HEK293 (cell line): ENCODE measurements around the gene PIK3CA.

Experiments
- CTCF ChIA-PET: fragments of 350-600 bp; formaldehyde crosslinking; extraction: SDS; loops from one replicate; lab custom pipeline; 2021; ENCODE audit warnings: antibody characterized with exemption; lab: Yijun Ruan, JAX
- POLR2A ChIA-PET: fragments of 300-600 bp; formaldehyde crosslinking; extraction: SDS; loops from one replicate; lab custom pipeline; 2020; ENCODE audit warnings: antibody characterized with exemption, inconsistent platforms; lab: Yijun Ruan, JAX
- H3K27ac ChIP-seq: fragments of 200-500 bp; sonication (Bioruptor generic); 2 replicates; pipeline ENCODE4 v1.5.1; 2014; ENCODE audit warnings: low read depth, low read length, control low read depth, inconsistent platforms; ENCODE audit errors: extremely low read depth
- H3K36me3 ChIP-seq, 2 experiments: fragments of 200-500 bp in 1 of 2; sonication (Bioruptor generic) in 1 of 2; 1 replicate in 1 of 2; 2 replicates in 1 of 2; pipeline ENCODE4 v1.5.1; 2014 to 2017; ENCODE audit warnings: inconsistent platforms in 2 of 2, low read length in 2 of 2; ENCODE audit not compliant: control insufficient read depth in 2 of 2, insufficient read depth in 1 of 2
- H3K4me1 ChIP-seq: fragments of 200-500 bp; sonication (Bioruptor generic); 2 replicates; pipeline ENCODE4 v1.5.1; 2014; ENCODE audit warnings: mild to moderate bottlenecking, low read length, inconsistent platforms; ENCODE audit not compliant: control insufficient read depth, insufficient read depth
- H3K4me3 ChIP-seq: 2 replicates; pipeline ENCODE4 v1.5.1; 2011; ENCODE audit warnings: low read depth, mild to moderate bottlenecking, control low read depth, low read length, moderate library complexity
- H3K9me3 ChIP-seq: fragments of 200-500 bp; sonication (Bioruptor generic); 2 replicates; pipeline ENCODE4 v1.5.1; 2014; ENCODE audit warnings: low read depth, low read length, inconsistent platforms; ENCODE audit not compliant: control insufficient read depth, insufficient read depth
- EGR2 ChIP-seq: fragments of 450-650 bp; formaldehyde crosslinking; IDR thresholded peaks from 2 replicates; pipeline ENCODE4 v1.5.1; 2016; ENCODE audit warnings: low read depth, missing biosample characterization, missing genetic modification characterization
- ELK4 ChIP-seq: IDR thresholded peaks from 2 replicates; pipeline ENCODE4 v1.6.1; 2011; ENCODE audit warnings: mild to moderate bottlenecking, low read depth, low read length, borderline replicate concordance
- FEZF1 ChIP-seq: fragments of 450-650 bp; formaldehyde crosslinking; IDR thresholded peaks from 2 replicates; pipeline ENCODE4 v1.5.1; 2016; ENCODE audit warnings: missing biosample characterization, missing genetic modification characterization
- KLF8 ChIP-seq: fragments of 450-650 bp; formaldehyde crosslinking; IDR thresholded peaks from 2 replicates; pipeline ENCODE4 v1.5.1; 2016; ENCODE audit warnings: missing biosample characterization, missing genetic modification characterization
- OVOL3 ChIP-seq: fragments of 450-650 bp; formaldehyde crosslinking; IDR thresholded peaks from 2 replicates; pipeline ENCODE4 v1.5.1; 2016; ENCODE audit warnings: missing biosample characterization, missing genetic modification characterization
- PRDM6 ChIP-seq: fragments of 450-650 bp; formaldehyde crosslinking; IDR thresholded peaks from 2 replicates; pipeline ENCODE4 v1.5.1; 2017; ENCODE audit warnings: missing biosample characterization, missing genetic modification characterization
- SCRT2 ChIP-seq: fragments of 450-650 bp; formaldehyde crosslinking; IDR thresholded peaks from 2 replicates; pipeline ENCODE4 v1.5.1; 2016; ENCODE audit warnings: missing biosample characterization, missing genetic modification characterization
- SETDB1 ChIP-seq: IDR thresholded peaks from one replicate; pipeline ENCODE4 v1.6.1; 2017; ENCODE audit warnings: mild to moderate bottlenecking, low read length, moderate library complexity, mixed read lengths; ENCODE audit not compliant: insufficient read length
- ZBTB20 ChIP-seq: fragments of 450-650 bp; formaldehyde crosslinking; IDR thresholded peaks from 2 replicates; pipeline ENCODE4 v1.5.1; 2016; ENCODE audit warnings: missing biosample characterization, missing genetic modification characterization
- ZBTB8A ChIP-seq: fragments of 450-650 bp; formaldehyde crosslinking; IDR thresholded peaks from 2 replicates; pipeline ENCODE4 v1.5.1; 2016; ENCODE audit warnings: missing biosample characterization, missing genetic modification characterization
- ZFHX2 ChIP-seq: fragments of 450-650 bp; formaldehyde crosslinking; conservative IDR thresholded peaks from 2 replicates; pipeline ENCODE4 v1.5.1; 2016; ENCODE audit warnings: missing biosample characterization, missing genetic modification characterization
- ZNF140 ChIP-seq: fragments of 450-650 bp; formaldehyde crosslinking; IDR thresholded peaks from 2 replicates; pipeline ENCODE4 v1.5.1; 2016; ENCODE audit warnings: missing biosample characterization, missing genetic modification characterization
- ZNF174 ChIP-seq: fragments of 450-650 bp; formaldehyde crosslinking; IDR thresholded peaks from 2 replicates; pipeline ENCODE4 v1.5.0; 2017; ENCODE audit warnings: missing biosample characterization, mild to moderate bottlenecking, missing genetic modification characterization
- ZNF302 ChIP-seq: fragments of 450-650 bp; formaldehyde crosslinking; IDR thresholded peaks from 2 replicates; pipeline ENCODE4 v1.5.1; 2016; ENCODE audit warnings: missing biosample characterization, missing genetic modification characterization, low read depth
- ZNF335 ChIP-seq: fragments of 450-650 bp; formaldehyde crosslinking; conservative IDR thresholded peaks from 2 replicates; pipeline ENCODE4 v1.5.1; 2016; ENCODE audit warnings: missing biosample characterization, missing genetic modification characterization
- ZNF341 ChIP-seq: fragments of 450-650 bp; formaldehyde crosslinking; IDR thresholded peaks from 2 replicates; pipeline ENCODE4; 2016; ENCODE audit warnings: low read depth, missing biosample characterization, missing genetic modification characterization
- ZNF354C ChIP-seq: fragments of 450-650 bp; formaldehyde crosslinking; IDR thresholded peaks from 2 replicates; pipeline ENCODE4 v1.5.1; 2016; ENCODE audit warnings: missing biosample characterization, missing genetic modification characterization, low read depth, borderline replicate concordance
- ZNF449 ChIP-seq: fragments of 450-650 bp; formaldehyde crosslinking; IDR thresholded peaks from 2 replicates; pipeline ENCODE4 v1.5.1; 2017; ENCODE audit warnings: missing biosample characterization, mild to moderate bottlenecking, missing genetic modification characterization, moderate library complexity
- ZNF48 ChIP-seq: fragments of 450-650 bp; formaldehyde crosslinking; IDR thresholded peaks from 2 replicates; pipeline ENCODE4 v1.5.1; 2016; ENCODE audit warnings: missing biosample characterization, missing genetic modification characterization
- ZNF521 ChIP-seq: fragments of 450-650 bp; formaldehyde crosslinking; IDR thresholded peaks from 2 replicates; pipeline ENCODE4 v1.5.1; 2017; ENCODE audit warnings: missing biosample characterization, mild to moderate bottlenecking, missing genetic modification characterization
- ZNF561 ChIP-seq: fragments of 450-650 bp; IDR thresholded peaks from 2 replicates; pipeline ENCODE4 v1.5.1; 2018; ENCODE audit warnings: missing biosample characterization, missing genetic modification characterization, borderline replicate concordance
- ZNF677 ChIP-seq: fragments of 450-650 bp; IDR thresholded peaks from 2 replicates; pipeline ENCODE4 v1.5.0; 2018; ENCODE audit warnings: missing biosample characterization, mild to moderate bottlenecking, missing genetic modification characterization, moderate library complexity
- ZNF776 ChIP-seq: fragments of 450-650 bp; formaldehyde crosslinking; IDR thresholded peaks from 2 replicates; pipeline ENCODE4 v1.5.0; 2017; ENCODE audit warnings: missing biosample characterization, missing genetic modification characterization, borderline replicate concordance
- ZSCAN4 ChIP-seq: fragments of 450-650 bp; formaldehyde crosslinking; IDR thresholded peaks from 2 replicates; pipeline ENCODE4 v1.5.1; 2017; ENCODE audit warnings: missing biosample characterization, missing genetic modification characterization

PIK3CA gene

DNA sequence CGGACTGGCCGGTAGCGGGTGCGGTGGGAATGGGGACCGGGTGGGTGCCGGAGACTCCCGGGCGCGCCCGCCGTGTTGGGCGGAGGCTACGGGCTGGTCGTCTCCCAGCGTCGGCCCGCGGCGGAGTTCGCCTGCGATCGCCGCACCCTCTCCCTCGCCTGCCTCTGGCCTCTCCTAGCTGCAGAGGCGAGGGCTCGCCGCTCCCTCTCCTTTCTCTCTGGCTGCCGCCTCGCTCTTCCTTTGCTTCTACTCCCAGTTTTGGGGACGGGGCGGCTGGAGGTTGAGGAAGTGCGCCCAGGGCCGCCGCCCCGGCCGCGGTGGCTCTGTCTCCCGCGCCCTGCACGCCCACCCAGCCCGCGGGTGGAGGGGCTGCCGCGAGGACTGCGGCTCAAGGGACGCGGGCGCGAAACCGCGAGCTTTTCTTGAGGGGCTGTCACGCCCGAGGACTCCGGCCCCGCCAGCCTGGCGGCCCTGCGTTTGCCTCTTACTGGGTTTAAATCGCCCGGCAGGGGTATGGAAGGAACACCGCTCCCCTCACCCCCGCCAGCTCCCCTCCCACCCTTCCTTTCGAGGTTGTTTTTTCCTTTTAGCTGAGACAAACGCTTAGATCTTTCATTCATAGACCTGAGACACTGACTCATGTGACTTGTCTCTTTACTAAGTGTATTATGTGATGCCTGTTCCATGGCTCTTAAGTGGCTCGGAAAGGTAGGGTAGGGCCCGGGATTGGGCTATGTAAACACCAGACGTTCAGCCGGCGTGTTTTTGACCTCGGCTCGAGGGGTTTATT, 654 bp downstream of the PIK3CA start (continued):
- TF ChIP-seq ZFHX2 (tag by site-specific recombination) (peak; percentile 63), KLF8 (tag by site-specific recombination) (peak; percentile 81; the same call in 1 of the 2 replicates)
- TF ChIP-seq, all 188 proteins: peak for 16

DNA sequence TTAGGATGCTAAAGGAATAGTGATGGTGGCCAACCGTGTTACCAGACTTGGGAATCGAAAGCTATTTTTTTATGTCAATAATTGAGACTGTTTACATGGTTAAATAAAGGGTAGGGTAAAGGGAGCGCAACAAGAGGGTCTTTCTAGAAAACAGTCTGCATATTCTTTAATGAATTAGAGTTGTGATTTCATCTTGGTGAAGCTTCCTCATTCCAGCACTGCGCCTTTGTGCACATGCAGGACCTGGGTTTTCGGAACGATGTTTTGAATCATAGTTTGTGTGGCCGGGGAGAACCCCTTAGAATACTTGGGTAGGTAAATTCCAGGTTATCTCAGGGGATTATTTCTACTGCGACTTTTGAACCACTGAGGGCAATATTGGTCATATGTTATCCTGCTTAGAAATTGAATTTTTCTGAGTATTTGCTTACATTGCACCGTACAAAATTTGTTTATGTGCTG, 1.3 kb downstream of the PIK3CA start:
- peak overlapping the region; percentile 95 for H3K4me3 ChIP-seq
- CTCF ChIA-PET = interaction anchor here (0.6 to 1.3 kb wide), 2 partner anchors 16 to 45 kb away, joined by 3 read pairs; no protein-coding TSS in a partner anchor
- POLR2A ChIA-PET = interaction anchor here (0.6 kb wide), 1 partner anchor 416 kb away, joined by 3 read pairs; no protein-coding TSS in a partner anchor
- H3K4me1 ChIP-seq = no peaks in the 10 kb centered on the region; the same call in 1 of the 2 replicates
- peak; percentile 40; the same call in 1 of the 2 replicates for TF ChIP-seq ZNF335 (tag by site-specific recombination)
- no peak for TF ChIP-seq ZNF140
- TF ChIP-seq ZNF449 (tag by site-specific recombination) = 0 out of 2 replicates have a peak, but pooled peaks have one; percentile 26
- peak; percentile 30; the same call in 1 of the 2 replicates for TF ChIP-seq ZBTB20 (tag by site-specific recombination)
- no peak for TF ChIP-seq ZNF561 (tag by site-specific recombination)
- TF ChIP-seq SCRT2 (tag by site-specific recombination) = 0 out of 2 replicates have a peak, but pooled peaks have one; percentile 15
- no peak for TF ChIP-seq ZNF302 (tag by site-specific recombination)
- no peaks in the 10 kb centered on the region for H3K36me3 ChIP-seq
- H3K27ac ChIP-seq = no peak overlapping the region
- H3K9me3 ChIP-seq = no peaks in the 10 kb centered on the region

DNA sequence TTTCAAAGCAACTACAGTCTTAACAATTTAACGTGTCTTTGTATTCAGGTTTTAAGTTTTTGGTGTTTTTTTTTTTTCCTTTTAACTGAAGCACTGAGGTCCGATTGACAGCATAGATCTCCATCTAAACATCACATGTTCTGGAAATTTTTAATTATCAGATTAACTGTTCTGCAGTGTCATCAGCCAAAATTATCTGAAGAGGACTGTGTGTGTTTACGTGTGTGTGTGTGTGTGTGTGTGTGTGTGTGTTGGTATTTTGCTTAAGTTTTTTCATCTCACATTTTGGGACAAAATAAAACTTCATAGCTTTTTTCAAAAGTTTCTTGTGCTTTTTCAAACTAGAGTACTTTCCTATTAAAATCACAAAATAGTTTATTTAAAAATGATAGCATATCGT, 1.8 kb downstream of the PIK3CA start:
- POLR2A ChIA-PET = no interaction called here
- Histone ChIP-seq H3K27ac (no peak overlapping the region), H3K4me3 (peak overlapping the region; percentile 95), H3K9me3 (no peaks in the 10 kb centered on the region), H3K4me1 (no peaks in the 10 kb centered on the region; the same call in 1 of the 2 replicates), H3K36me3 (no peaks in the 10 kb centered on the region)
- TF ChIP-seq ZNF521 (no peak), OVOL3 (tag by site-specific recombination) (no peak), ZNF354C (no peak), ZNF174 (tag by site-specific recombination) (no peak), ZBTB8A (no peak), ZSCAN4 (tag by site-specific recombination) (peak; percentile 71)
- CTCF ChIA-PET = interaction anchor here (0.6 to 1.0 kb wide), 2 partner anchors 134 to 172 kb away, joined by 3 read pairs; no protein-coding TSS in a partner anchor

DNA sequence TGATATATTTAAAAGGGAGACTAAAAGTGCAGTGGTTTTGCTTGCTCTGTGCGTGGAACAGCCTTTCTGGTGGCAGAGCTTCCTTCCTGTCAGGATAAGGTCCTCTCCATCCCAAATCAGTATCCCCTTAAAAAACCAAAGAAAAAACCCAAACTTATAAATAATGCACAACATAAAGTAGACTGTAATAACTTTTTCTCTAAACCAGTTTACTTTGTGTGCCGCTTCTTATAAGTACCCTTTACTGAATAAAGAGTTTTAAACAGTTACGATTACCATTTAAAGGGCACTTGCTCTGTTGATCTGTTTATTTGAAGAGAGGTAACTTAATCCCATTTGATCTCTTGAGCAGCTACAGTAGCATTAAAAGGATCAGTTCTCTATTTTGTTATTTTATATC, 2.5 kb downstream of the PIK3CA start:
- POLR2A ChIA-PET = no interaction called here
- H3K4me1 ChIP-seq = no peaks in the 10 kb centered on the region; the same call in 1 of the 2 replicates
- CTCF ChIA-PET = interaction anchor here (0.6 to 1.5 kb wide), 5 partner anchors 9 to 171 kb away, joined by 3 to 4 read pairs (median 3); no protein-coding TSS in a partner anchor
- H3K4me3 ChIP-seq = no peak overlapping the region
- H3K36me3 ChIP-seq = no peaks in the 10 kb centered on the region
- no peak overlapping the region for H3K27ac ChIP-seq
- H3K9me3 ChIP-seq = no peaks in the 10 kb centered on the region
- peak; percentile 28; the same call in 1 of the 2 replicates for TF ChIP-seq ZNF341
- TF ChIP-seq ELK4 = no peak
- no peak for TF ChIP-seq ZNF776 (tag by site-specific recombination)
- TF ChIP-seq PRDM6 = peak; percentile 68
- TF ChIP-seq SETDB1 = no peak
- TF ChIP-seq ZNF48 (tag by site-specific recombination) = no peak
- TF ChIP-seq ZNF677 = no peak
- TF ChIP-seq FEZF1 (tag by site-specific recombination) = peak; percentile 43; the same call in 1 of the 2 replicates
- no peak for TF ChIP-seq EGR2 (tag by site-specific recombination)
